NCI-H1694 treated with DMSO at 0.1 percent for 48 hours (cell line): Measurements from ENCODE around the gene UPB1.

Experiments
- DNase-seq: peaks from one replicate; lab custom pipeline; 2025; lab: John Stamatoyannopoulos, UW

UPB1 gene

DNA sequence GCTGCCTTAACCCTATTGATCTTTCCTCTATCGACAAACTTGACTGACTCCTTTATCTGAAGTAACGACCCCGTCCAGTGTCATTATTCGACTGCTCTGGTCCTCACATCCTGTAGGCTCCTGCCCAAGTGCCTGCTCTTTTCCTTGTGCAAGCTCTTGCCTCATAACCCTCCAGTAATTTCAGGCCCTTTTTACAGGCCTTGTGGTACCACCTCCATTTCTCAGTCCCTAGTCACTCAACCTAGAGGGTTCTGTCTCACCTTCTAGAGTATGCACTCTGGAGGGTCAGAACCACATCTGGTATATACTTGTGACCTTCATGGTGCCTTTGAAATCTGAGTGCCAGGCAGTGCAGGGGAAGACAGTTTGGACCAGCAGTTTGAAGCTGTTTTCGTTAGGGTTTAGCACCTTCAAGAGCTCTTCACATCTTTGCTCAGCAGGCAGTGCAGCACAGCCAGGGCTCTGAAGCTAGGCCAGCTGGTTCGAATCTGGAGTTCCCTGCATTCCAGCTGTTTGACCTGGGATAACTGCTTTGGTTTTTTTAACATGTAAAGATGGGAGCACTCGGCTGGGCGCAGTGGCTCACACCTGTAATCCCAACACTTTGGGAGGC lies 71.9 kb downstream of the UPB1 start:
- DNase-seq, result no peak

DNA sequence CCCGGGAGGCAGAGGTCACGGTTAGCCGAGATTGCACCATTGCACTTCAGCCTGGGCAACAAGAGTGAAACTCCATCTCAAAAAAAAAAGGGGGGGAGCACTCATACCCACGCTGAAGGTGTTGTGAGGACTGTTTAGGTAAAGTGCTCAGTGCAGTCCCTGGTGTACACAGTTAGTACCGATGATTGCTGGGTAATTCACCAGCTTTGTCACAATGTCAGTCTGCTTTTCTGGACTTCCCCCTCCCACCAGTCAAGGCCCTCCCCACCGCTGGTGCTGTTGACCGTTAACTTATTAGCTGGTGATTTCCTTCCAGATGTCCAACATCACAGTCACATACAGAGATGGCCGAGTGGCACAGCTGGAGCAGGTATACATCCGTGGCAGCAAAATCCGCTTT lies 72.5 kb downstream of the UPB1 start:
- DNase-seq, result no peak

DNA sequence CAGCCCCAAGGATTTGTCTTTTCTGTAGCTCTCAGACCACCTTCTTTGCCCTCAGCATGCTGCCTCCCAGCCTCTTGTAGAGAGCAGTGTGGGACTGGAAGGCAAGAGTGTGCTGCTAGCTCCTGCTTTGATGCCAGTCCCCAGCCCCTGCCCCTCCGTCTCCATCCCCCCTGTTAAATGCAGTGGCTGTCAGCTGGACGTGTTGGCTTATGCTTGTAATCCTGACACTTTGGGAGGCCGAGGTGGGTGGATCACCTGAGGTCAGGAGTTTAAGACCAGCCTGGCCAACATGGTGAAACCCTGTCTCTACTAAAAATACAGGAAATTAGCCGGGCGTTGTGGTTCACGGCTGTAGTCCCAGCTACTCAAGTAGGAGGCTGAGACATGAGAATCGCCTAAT lies 76.1 kb downstream of the UPB1 start:
- no peak for DNase-seq

DNA sequence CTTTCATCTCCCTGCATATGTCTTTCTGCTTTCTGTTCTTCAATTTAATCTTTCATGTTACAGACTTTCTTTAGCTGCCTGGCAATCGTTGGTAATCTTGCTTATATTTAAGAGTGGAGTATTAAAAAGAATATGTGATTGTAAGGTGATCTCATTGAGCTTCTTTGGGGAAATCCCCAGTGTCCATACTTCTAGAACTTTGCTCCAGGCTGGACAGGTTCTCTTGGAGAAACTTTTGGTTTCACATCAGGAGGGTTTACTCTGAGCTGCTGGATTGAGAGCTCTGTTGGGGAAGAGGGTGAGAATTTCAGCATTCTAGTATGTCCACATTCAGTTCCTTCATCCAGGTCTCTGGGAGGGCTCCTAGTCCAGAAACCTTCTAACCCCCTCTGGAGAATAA lies 81.6 kb downstream of the UPB1 start:
- no peak for DNase-seq
